H1 (cell line): ENCODE data around the gene UQCRQ. TPM values are rescaled to one million over a fixed set of nuclear protein-coding genes. Genes with fewer than 3 reads are reported as not detected.

Source experiments
- CTCF ChIA-PET: fragments of 300-600 bp; sonication (Branson Sonifier 250); formaldehyde crosslinking; loops from one replicate; lab custom pipeline; 2021; ENCODE audit not compliant: partially characterized antibody; lab: Charles Lee
- POLR2A ChIA-PET: fragments of 300-600 bp; sonication (Branson Sonifier 250); formaldehyde crosslinking; loops from one replicate; lab custom pipeline; 2021; ENCODE audit warnings: inconsistent platforms; ENCODE audit not compliant: partially characterized antibody; lab: Charles Lee
- DNase-seq, 2 experiments: peaks; one replicate each; pipeline versions ENCODE4 v3.0.0 to v3.0.0-alpha.2; 2010 to 2022; ENCODE audit warnings: low spot score in 2 of 2, low read depth in 1 of 2, mixed read lengths in 1 of 2
- FAIRE-seq: peaks from 2 replicates; lab custom pipeline; 2011; peaks lifted over from hg19 to GRCh38; lab: Jason Lieb, UNC
- H2AFZ ChIP-seq: 2 replicates; pipeline ENCODE4 v1.8.1; 2012; ENCODE audit warnings: low read length, inconsistent platforms
- H2AK5ac ChIP-seq: 2 replicates; pipeline ENCODE4 v1.6.1; 2013; ENCODE audit warnings: low read depth, low read length
- H2BK120ac ChIP-seq: replicated peaks from 2 replicates; pipeline ENCODE3; 2013; ENCODE audit warnings: low read depth, low read length, inconsistent platforms
- H2BK12ac ChIP-seq: 2 replicates; pipeline ENCODE4 v1.6.1; 2013; ENCODE audit warnings: low read depth, low read length
- H2BK15ac ChIP-seq: 2 replicates; pipeline ENCODE4 v1.6.1; 2013; ENCODE audit warnings: low read length
- H2BK20ac ChIP-seq: 2 replicates; pipeline ENCODE4 v1.6.1; 2013; ENCODE audit warnings: low read length
- H2BK5ac ChIP-seq: 2 replicates; pipeline ENCODE4 v1.6.1; 2013; ENCODE audit warnings: low read depth, low read length
- H3K14ac ChIP-seq: 2 replicates; pipeline ENCODE4 v1.6.1; 2013; ENCODE audit warnings: inconsistent platforms; ENCODE audit not compliant: insufficient read length
- H3K18ac ChIP-seq: 2 replicates; pipeline ENCODE4 v1.6.1; 2013; ENCODE audit warnings: low read length; ENCODE audit errors: extremely low read depth
- H3K23ac ChIP-seq: 2 replicates; pipeline ENCODE4 v1.6.1; 2013; ENCODE audit warnings: inconsistent platforms; ENCODE audit not compliant: insufficient read length
- H3K23me2 ChIP-seq: 2 replicates; pipeline ENCODE4 v1.6.1; 2013; ENCODE audit warnings: low read depth, low read length
- H3K27ac ChIP-seq: 2 replicates; pipeline ENCODE4 v1.6.1; 2011; ENCODE audit warnings: low read depth, low read length, inconsistent platforms
- H3K27me3 ChIP-seq, 4 experiments: replicated peaks in 1 of 4; 1 replicate in 1 of 4; 2 replicates in 3 of 4; pipeline versions ENCODE4 v1.6.1 to v1.8.1; 2011 to 2013; ENCODE audit warnings: low read length in 3 of 4, mild to moderate bottlenecking in 3 of 4, inconsistent platforms in 2 of 4, mixed read lengths in 2 of 4, moderate library complexity in 1 of 4; ENCODE audit not compliant: control insufficient read depth in 3 of 4, insufficient read depth in 3 of 4; ENCODE audit errors: extremely low read depth in 1 of 4
- H3K36me3 ChIP-seq, 4 experiments: 2 replicates each; pipeline versions ENCODE4 v1.6.1 to v1.8.1; 2011 to 2013; ENCODE audit warnings: mild to moderate bottlenecking in 4 of 4, low read length in 3 of 4, moderate library complexity in 2 of 4, control low read depth in 1 of 4, inconsistent platforms in 1 of 4; ENCODE audit not compliant: insufficient read depth in 4 of 4, control insufficient read depth in 2 of 4
- H3K4ac ChIP-seq: replicated peaks from 2 replicates; pipeline ENCODE3; 2013; ENCODE audit warnings: low read length, low read depth, mixed read lengths, inconsistent platforms; ENCODE audit not compliant: insufficient read length
- H3K4me1 ChIP-seq, 4 experiments: replicated peaks in 1 of 4; 1 replicate in 1 of 4; 2 replicates in 3 of 4; pipeline versions ENCODE4 v1.6.1 to v1.8.1; 2011 to 2013; ENCODE audit warnings: low read length in 3 of 4, inconsistent platforms in 2 of 4, mixed read lengths in 1 of 4; ENCODE audit not compliant: insufficient read depth in 4 of 4, control insufficient read depth in 3 of 4
- H3K4me2 ChIP-seq, 2 experiments: 2 replicates each; pipeline versions ENCODE4 v1.6.1 to v1.8.1; 2011 to 2013; ENCODE audit warnings: low read depth in 2 of 2, low read length in 2 of 2, control low read depth in 1 of 2, inconsistent platforms in 1 of 2, mild to moderate bottlenecking in 1 of 2; ENCODE audit not compliant: insufficient read depth in 1 of 2
- H3K4me3 ChIP-seq, 4 experiments: fragments of 200-600, 300-600 bp in 1 of 4; sonication (generic), shearing (Covaris generic), sonication (Bioruptor Twin) in 1 of 4; 2 replicates each; pipeline versions ENCODE4 v1.5.1 to v1.8.1; 2011 to 2016; ENCODE audit warnings: low read length in 4 of 4, low read depth in 3 of 4, control low read depth in 2 of 4, inconsistent platforms in 2 of 4, mild to moderate bottlenecking in 2 of 4, mixed read lengths in 1 of 4, moderate library complexity in 1 of 4; ENCODE audit not compliant: insufficient read depth in 2 of 4; ENCODE audit errors: extremely low read depth in 1 of 4
- H3K56ac ChIP-seq: replicated peaks from 2 replicates; pipeline ENCODE3; 2013; ENCODE audit warnings: low read depth, mild to moderate bottlenecking, mixed read lengths, low read length, inconsistent platforms; ENCODE audit not compliant: insufficient read length
- H3K79me1 ChIP-seq: 2 replicates; pipeline ENCODE4 v1.6.1; 2013; ENCODE audit warnings: low read depth, low read length, control low read depth
- H3K79me2 ChIP-seq, 2 experiments: 2 replicates each; pipeline versions ENCODE4 v1.6.1 to v1.8.1; 2012 to 2013; ENCODE audit warnings: low read length in 2 of 2, mild to moderate bottlenecking in 2 of 2, inconsistent platforms in 1 of 2; ENCODE audit not compliant: insufficient read depth in 2 of 2, control insufficient read depth in 1 of 2
- H3K9ac ChIP-seq, 4 experiments: replicated peaks in 1 of 4; 1 replicate in 1 of 4; 2 replicates in 3 of 4; pipeline versions ENCODE4 v1.6.1 to v1.8.1; 2011 to 2013; ENCODE audit warnings: low read depth in 3 of 4, low read length in 3 of 4, control low read depth in 2 of 4, mild to moderate bottlenecking in 2 of 4, moderate library complexity in 2 of 4, inconsistent platforms in 1 of 4; ENCODE audit errors: extremely low read depth in 1 of 4
- H3K9me3 ChIP-seq, 2 experiments: 2 replicates each; pipeline versions ENCODE4 v1.6.1 to v1.8.1; 2012 to 2013; ENCODE audit warnings: mild to moderate bottlenecking in 2 of 2, moderate library complexity in 2 of 2, control low read depth in 1 of 2, inconsistent platforms in 1 of 2, low read depth in 1 of 2, low read length in 1 of 2, mixed read lengths in 1 of 2; ENCODE audit not compliant: insufficient read depth in 2 of 2
- H4K20me1 ChIP-seq, 2 experiments: replicated peaks in 1 of 2; 2 replicates each; pipeline versions ENCODE3 to v1.8.1; 2011 to 2013; ENCODE audit warnings: inconsistent platforms in 2 of 2, low read length in 2 of 2, mild to moderate bottlenecking in 1 of 2; ENCODE audit not compliant: insufficient read depth in 2 of 2, control insufficient read depth in 1 of 2
- H4K5ac ChIP-seq: 2 replicates; pipeline ENCODE4 v1.6.1; 2013; ENCODE audit warnings: low read length, low read depth, mixed read lengths, inconsistent platforms; ENCODE audit not compliant: insufficient read length
- H4K8ac ChIP-seq: 2 replicates; pipeline ENCODE4 v1.8.0; 2013; ENCODE audit warnings: mild to moderate bottlenecking, moderate library complexity, low read length, inconsistent platforms; ENCODE audit not compliant: insufficient read depth; ENCODE audit errors: extremely low read depth
- H4K91ac ChIP-seq: replicated peaks from 2 replicates; pipeline ENCODE3; 2013; ENCODE audit warnings: low read length, mixed read lengths, inconsistent platforms; ENCODE audit not compliant: insufficient read length
- E2F6 ChIP-seq: IDR thresholded peaks from 2 replicates; pipeline ENCODE4 v1.6.1; 2012; ENCODE audit warnings: inconsistent platforms
- FOSL1 ChIP-seq: IDR thresholded peaks from 2 replicates; pipeline ENCODE4 v1.6.1; 2011; ENCODE audit warnings: mild to moderate bottlenecking, low read depth, low read length, moderate library complexity; ENCODE audit not compliant: insufficient read depth
- GABPA ChIP-seq: IDR thresholded peaks from 2 replicates; pipeline ENCODE4 v1.6.1; 2011; ENCODE audit warnings: mild to moderate bottlenecking, low read length, moderate library complexity, borderline replicate concordance; ENCODE audit not compliant: insufficient read depth
- KDM4A ChIP-seq: IDR thresholded peaks from one replicate; pipeline ENCODE4 v1.7.1; 2012; ENCODE audit warnings: low read depth, mild to moderate bottlenecking, moderate library complexity, low read length, inconsistent platforms; ENCODE audit not compliant: severe bottlenecking
- NRF1 ChIP-seq: IDR thresholded peaks from 2 replicates; pipeline ENCODE4 v1.6.1; 2011; ENCODE audit warnings: mild to moderate bottlenecking, low read depth, low read length, improper control_type of control experiment
- RBBP5 ChIP-seq: IDR thresholded peaks from 2 replicates; pipeline ENCODE4 v1.7.1; 2012; ENCODE audit warnings: low read depth, mild to moderate bottlenecking, inconsistent platforms, low read length, moderate library complexity, borderline replicate concordance
- RNF2 ChIP-seq: fragments of 200-900, 300-1000 bp; sonication (generic); IDR thresholded peaks from 2 replicates; pipeline ENCODE4 v1.7.1; 2016; ENCODE audit warnings: borderline replicate concordance, low read depth, mild to moderate bottlenecking, antibody characterized with exemption, low read length; ENCODE audit not compliant: poor library complexity, severe bottlenecking; ENCODE audit errors: missing control alignments
- SUZ12 ChIP-seq: fragments of 200-600 bp; sonication (generic); IDR thresholded peaks from 2 replicates; pipeline ENCODE4 v1.6.1; 2012; ENCODE audit warnings: mild to moderate bottlenecking, inconsistent platforms, low read length, moderate library complexity, mixed read lengths
- WGBS, 2 experiments: shearing (Covaris generic) in 1 of 2; methylation state at CpG; one replicate each; pipeline versions ENCODE4 v1.1.6 to v1.1.7; 2013 to 2015; ENCODE audit warnings: low lambda C conversion rate in 2 of 2, mixed read lengths in 2 of 2, inconsistent platforms in 1 of 2, low coverage in 1 of 2, missing lambda C conversion rate in 1 of 2; ENCODE audit not compliant: insufficient replicate concordance in 2 of 2, insufficient coverage in 1 of 2, insufficient read length in 1 of 2; ENCODE audit errors: extremely low coverage in 1 of 2, missing lambda C conversion rate in 1 of 2; 5-methylcytosine and 5-hydroxymethylcytosine counted together
- polyA plus RNA-seq, 7 experiments: library from polyadenylated mRNA; depleted of rRNA in 3 of 7; stranded (reverse) in 5 of 7; unstranded in 2 of 7; fragments of >200 nt in 5 of 7; fragments of 200-250 nt in 2 of 7; gene quantifications; 1 replicate in 5 of 7; 2 replicates in 1 of 7; 4 replicates in 1 of 7; pipeline versions ENCODE4 v1.2.1 to v1.2.3, GENCODE V29; 2011 to 2013; ENCODE audit warnings: missing spikeins in 2 of 7, mixed read lengths in 2 of 7
- total RNA-seq: library from RNA; stranded (reverse); fragmentation: NEBNext Ultra II Directional; extraction: Animal tissue kit (Norgen Biotek cat#: 25700); gene quantifications from 2 replicates; pipeline ENCODE4 v1.2.1, GENCODE V29; 2021

UQCRQ gene
- total and polyA plus RNA-seq, 2 of the 8 experiments (the other 6 are each of a cell fraction or from before 2014, with no cell fraction given) = 177 to 293 TPM

- peak overlapping the region; percentile 36 for H3K4ac ChIP-seq
- H3K4me3 ChIP-seq = peak overlapping the region; percentile 30 to 60 (median 40)
- H3K4me1 ChIP-seq = peaks cover 0 to 23% (median 19%) of the 10 kb centered on the region in 4 experiments; a peak in 6 of 7 replicates
- H2BK5ac ChIP-seq = no peak overlapping the region
- WGBS, 2 experiments = 15% methylated on average over 69 of the region's 71 CpGs; no CpG with 5 or more reads in 1 of the 2 experiments
- H4K91ac ChIP-seq = peak overlapping the region; percentile 25
- no peaks in the 10 kb centered on the region for H4K20me1 ChIP-seq
- H2BK120ac ChIP-seq = peak overlapping the region; percentile 33
- CTCF ChIA-PET = interaction anchor here (0.8 to 25.6 kb wide), 11 partner anchors 10 to 645 kb away, joined by 3 to 465 read pairs (median 4); partner anchors contain the start of genes CCNI2, GDF9, HSPA4 and LEAP2
- no peak overlapping the region for H2AK5ac ChIP-seq
- H3K27me3 ChIP-seq = peaks cover 29 to 74% (median 61%) of the 10 kb centered on the region in 4 experiments
- H3K9me3 ChIP-seq = no peaks in the 10 kb centered on the region
- no peaks in the 10 kb centered on the region for H3K79me2 ChIP-seq
- no peaks in the 10 kb centered on the region for H3K79me1 ChIP-seq
- POLR2A ChIA-PET = interaction anchor here (0.7 to 5.7 kb wide), 11 partner anchors 11 to 226 kb away, joined by 3 to 32 read pairs (median 5); partner anchors contain the start of genes AFF4, GDF9, HSPA4 and KIF3A
- peak overlapping the region; percentile 28; the same call in 1 of the 2 replicates for H3K18ac ChIP-seq
- FAIRE-seq (no peak), DNase-seq (peak in 1 of 2 experiments; percentile 80)
- 0 out of 2 replicates have a peak overlapping the region, but pooled peaks have one; percentile 48 for H2BK20ac ChIP-seq
- no peak overlapping the region for H3K56ac ChIP-seq
- no peak overlapping the region for H3K14ac ChIP-seq
- peak overlapping the region; percentile 13; the same call in 1 of the 2 replicates for H2BK15ac ChIP-seq
- peak overlapping the region; percentile 35; the same call in 1 of the 2 replicates for H2AFZ ChIP-seq
- H3K23me2 ChIP-seq = peaks cover 12% of the 10 kb centered on the region; the same call in 1 of the 2 replicates
- no peak overlapping the region for H3K23ac ChIP-seq
- no peak overlapping the region for H3K27ac ChIP-seq
- H3K9ac ChIP-seq = peak overlapping the region in 3 of 4 experiments; percentile 13 to 53 (median 33); a peak in 5 of 7 replicates
- H4K8ac ChIP-seq = peak overlapping the region; percentile 53; the same call in 1 of the 2 replicates
- 0 out of 2 replicates have a peak overlapping the region, but pooled peaks have one; percentile 52 for H2BK12ac ChIP-seq
- H3K36me3 ChIP-seq = no peaks in the 10 kb centered on the region
- peak overlapping the region; percentile 74 for H3K4me2 ChIP-seq
- H4K5ac ChIP-seq = no peak overlapping the region
- TF ChIP-seq E2F6 = peak; percentile 79
- TF ChIP-seq SUZ12 = peak; percentile 49; the same call in 1 of the 2 replicates
- TF ChIP-seq KDM4A = peak; percentile 91
- TF ChIP-seq RNF2 = peak; percentile 8
- no peak for TF ChIP-seq NRF1
- TF ChIP-seq GABPA = peak; percentile 61; the same call in 1 of the 2 replicates
- no peak for TF ChIP-seq FOSL1
- peak; percentile 94 for TF ChIP-seq RBBP5
Measured at GRCh38 chr5:132825033-132825833, 41.2 kb upstream of the UQCRQ start.
